ENCODE results near the gene VANGL2.

DNA sequence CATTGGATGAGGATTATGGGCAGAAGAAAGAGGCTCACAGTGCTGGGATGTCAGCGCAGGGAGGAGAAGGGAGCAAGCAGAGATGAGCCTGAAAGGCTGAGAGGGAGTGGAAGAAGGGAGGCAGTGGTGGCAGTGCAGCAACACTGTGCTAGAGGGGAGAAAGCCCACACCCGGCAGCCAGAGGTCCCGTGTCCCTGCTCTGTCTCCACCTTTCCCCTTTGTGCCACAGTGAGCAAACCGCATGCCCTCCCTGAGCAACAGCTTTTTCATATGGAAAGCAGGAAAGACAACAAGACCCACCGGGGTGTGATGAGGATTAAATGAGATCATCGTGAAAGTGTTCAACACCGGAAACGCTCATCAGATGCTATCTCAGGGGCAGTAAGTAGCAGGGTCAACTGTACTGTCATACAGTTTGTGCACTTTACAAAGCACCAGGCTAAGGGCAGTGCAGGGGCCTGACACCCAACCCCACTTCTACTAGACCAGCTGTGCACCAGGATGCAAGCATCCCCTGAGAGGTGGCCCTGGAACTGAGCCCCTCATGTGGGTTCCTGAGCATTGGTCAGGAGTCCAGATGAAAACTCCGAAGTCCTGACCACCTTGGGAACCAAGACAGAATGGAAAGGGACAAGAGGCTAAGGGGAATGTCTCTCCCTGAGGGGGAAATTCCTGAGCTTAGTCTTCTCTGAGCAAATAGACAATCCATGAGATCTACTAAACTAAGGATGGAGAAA lies 24.4 kb upstream of the VANGL2 start:
- TF ChIP-seq, protein P1, sequence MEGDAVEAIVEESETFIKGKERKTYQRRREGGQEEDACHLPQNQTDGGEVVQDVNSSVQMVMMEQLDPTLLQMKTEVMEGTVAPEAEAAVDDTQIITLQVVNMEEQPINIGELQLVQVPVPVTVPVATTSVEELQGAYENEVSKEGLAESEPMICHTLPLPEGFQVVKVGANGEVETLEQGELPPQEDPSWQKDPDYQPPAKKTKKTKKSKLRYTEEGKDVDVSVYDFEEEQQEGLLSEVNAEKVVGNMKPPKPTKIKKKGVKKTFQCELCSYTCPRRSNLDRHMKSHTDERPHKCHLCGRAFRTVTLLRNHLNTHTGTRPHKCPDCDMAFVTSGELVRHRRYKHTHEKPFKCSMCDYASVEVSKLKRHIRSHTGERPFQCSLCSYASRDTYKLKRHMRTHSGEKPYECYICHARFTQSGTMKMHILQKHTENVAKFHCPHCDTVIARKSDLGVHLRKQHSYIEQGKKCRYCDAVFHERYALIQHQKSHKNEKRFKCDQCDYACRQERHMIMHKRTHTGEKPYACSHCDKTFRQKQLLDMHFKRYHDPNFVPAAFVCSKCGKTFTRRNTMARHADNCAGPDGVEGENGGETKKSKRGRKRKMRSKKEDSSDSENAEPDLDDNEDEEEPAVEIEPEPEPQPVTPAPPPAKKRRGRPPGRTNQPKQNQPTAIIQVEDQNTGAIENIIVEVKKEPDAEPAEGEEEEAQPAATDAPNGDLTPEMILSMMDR (IDR thresholded peaks at IDR 0.05; ENCODE audit: insufficient read depth, low read depth, low read length): no peak
- TF ChIP-seq EZH2 (IDR thresholded peaks at IDR 0.05; ENCODE audit: insufficient read depth, low read length): no peak

Data from astrocyte (in vitro differentiated cells and primary cell).